SW480 (cell line): ENCODE results near the gene DGKB.
A peak's percentile ranks its signal among the peaks of the same experiment; 100 is the strongest.

Experiments used
- DNase-seq: peaks from one replicate; pipeline ENCODE4 v3.0.0-alpha.2; 2016; ENCODE audit warnings: low spot score

Gene DGKB

GRCh38 chr7:14859267-14859666 is 43.3 kb downstream of the DGKB start:
- DNase-seq, result no peak

GRCh38 chr7:14858866-14859265 is 43.7 kb downstream of the DGKB start:
- no peak for DNase-seq

- peak; percentile 49 for DNase-seq
Measured at GRCh38 chr7:14858410-14858809, 44.1 kb downstream of the DGKB start.

- DNase-seq, result no peak
Measured at GRCh38 chr7:14855033-14855794, 47.3 kb downstream of the DGKB start.

- DNase-seq, result no peak
Measured at GRCh38 chr7:14854471-14854870, 48.1 kb downstream of the DGKB start.

- DNase-seq, result no peak
Measured at GRCh38 chr7:14851610-14852009, 50.9 kb downstream of the DGKB start.

- peak; percentile 31 for DNase-seq
Measured at GRCh38 chr7:14850039-14850438, 52.5 kb downstream of the DGKB start.

- no peak for DNase-seq
Measured at GRCh38 chr7:14846405-14846804, 56.1 kb downstream of the DGKB start.

- no peak for DNase-seq
Measured at GRCh38 chr7:14843755-14844154, 58.8 kb downstream of the DGKB start.

GRCh38 chr7:14842523-14842922 is 60.0 kb downstream of the DGKB start:
- no peak for DNase-seq

- no peak for DNase-seq
Measured at GRCh38 chr7:14841869-14842268, 60.7 kb downstream of the DGKB start.

- DNase-seq, result no peak
Measured at GRCh38 chr7:14841086-14841485, 61.5 kb downstream of the DGKB start.

GRCh38 chr7:14839307-14839706 is 63.2 kb downstream of the DGKB start:
- no peak for DNase-seq

- DNase-seq, result no peak
Measured at GRCh38 chr7:14837216-14837615, 65.3 kb downstream of the DGKB start.

- DNase-seq, result peak; percentile 53
Measured at GRCh38 chr7:14836571-14837189, 65.9 kb downstream of the DGKB start.

GRCh38 chr7:14836006-14836405 is 66.5 kb downstream of the DGKB start:
- no peak for DNase-seq

GRCh38 chr7:14835384-14835783 is 67.2 kb downstream of the DGKB start:
- no peak for DNase-seq

GRCh38 chr7:14834883-14835282 is 67.7 kb downstream of the DGKB start:
- DNase-seq, result no peak

- no peak for DNase-seq
Measured at GRCh38 chr7:14834456-14834855, 68.1 kb downstream of the DGKB start.

GRCh38 chr7:14833707-14834106 is 68.8 kb downstream of the DGKB start:
- DNase-seq, result no peak

- DNase-seq, result no peak
Measured at GRCh38 chr7:14828053-14828452, 74.5 kb downstream of the DGKB start.

- no peak for DNase-seq
Measured at GRCh38 chr7:14826426-14826825, 76.1 kb downstream of the DGKB start.

- no peak for DNase-seq
Measured at GRCh38 chr7:14825912-14826311, 76.6 kb downstream of the DGKB start.

GRCh38 chr7:14822481-14822854 is 80.1 kb downstream of the DGKB start:
- no peak for DNase-seq
